PC-9 (cell line): Measurements from ENCODE around the gene SPEN. TPM values are rescaled to one million over a fixed set of nuclear protein-coding genes. Genes with fewer than 3 reads are reported as not detected.

Experiments used
- BruUV-seq: library from RNA; stranded (reverse); fragments of 400-500 nt; replicated peaks from 2 replicates; lab custom pipeline; 2021; lab: Mats Ljungman, UMichigan
- CTCF ChIA-PET: fragments of 300-600 bp; sonication (Branson Sonifier 250); formaldehyde crosslinking; loops from one replicate; lab custom pipeline; 2022; ENCODE audit warnings: antibody characterized with exemption; lab: Charles Lee
- POLR2A ChIA-PET: fragments of 300-600 bp; sonication (Branson Sonifier 250); formaldehyde crosslinking; loops from one replicate; lab custom pipeline; 2022; ENCODE audit warnings: antibody characterized with exemption; ENCODE audit not compliant: unreplicated experiment; lab: Charles Lee
- DNase-seq, 2 experiments: peaks; one replicate each; pipeline versions ENCODE4 v3.0.0 to v3.0.0-alpha.2; 2015 to 2022; ENCODE audit warnings: mixed read lengths in 1 of 2
- H2AFZ ChIP-seq: fragments of 200-600 bp; sonication (generic); 2 replicates; pipeline ENCODE4 v1.8.1; 2017; ENCODE audit warnings: antibody characterized with exemption
- H3F3A ChIP-seq: fragments of 200-600 bp; sonication (generic); 2 replicates; pipeline ENCODE4 v1.8.1; 2017; ENCODE audit warnings: antibody characterized with exemption, mild to moderate bottlenecking, low read depth; ENCODE audit not compliant: insufficient read depth
- H3K27ac ChIP-seq: fragments of 200-600 bp; sonication (generic); 2 replicates; pipeline ENCODE4 v1.6.1; 2016; ENCODE audit warnings: mixed run types
- H3K27me3 ChIP-seq: fragments of 200-600 bp; sonication (generic); 2 replicates; pipeline ENCODE4 v1.6.1; 2016; ENCODE audit warnings: low read depth, mixed run types; ENCODE audit not compliant: insufficient read depth
- H3K36me3 ChIP-seq: fragments of 200-600 bp; sonication (generic); 2 replicates; pipeline ENCODE4 v1.6.1; 2016; ENCODE audit warnings: low read depth, mixed run types
- H3K4me1 ChIP-seq: fragments of 200-600 bp; sonication (generic); replicated peaks from 2 replicates; pipeline ENCODE4 v1.6.1; 2016; ENCODE audit warnings: mixed run types; ENCODE audit not compliant: insufficient read depth
- H3K4me2 ChIP-seq: fragments of 200-600 bp; sonication (generic); 2 replicates; pipeline ENCODE4 v1.6.1; 2017; ENCODE audit warnings: mixed run types
- H3K4me3 ChIP-seq: fragments of 200-600 bp; sonication (generic); 2 replicates; pipeline ENCODE4 v1.6.1; 2016; ENCODE audit warnings: mixed run types
- H3K79me2 ChIP-seq: fragments of 200-600 bp; sonication (generic); 2 replicates; pipeline ENCODE4 v1.6.1; 2017; ENCODE audit warnings: low read depth, mixed run types
- H3K9me2 ChIP-seq: fragments of 200-600 bp; sonication (generic); 2 replicates; pipeline ENCODE4 v1.8.1; 2017; ENCODE audit warnings: mild to moderate bottlenecking; ENCODE audit not compliant: insufficient read depth
- H3K9me3 ChIP-seq: fragments of 200-600 bp; sonication (generic); 2 replicates; pipeline ENCODE4 v1.8.1; 2016; ENCODE audit warnings: low read depth; ENCODE audit not compliant: insufficient read depth
- H4K20me1 ChIP-seq: fragments of 200-600 bp; sonication (generic); 2 replicates; pipeline ENCODE4 v1.8.1; 2017; ENCODE audit not compliant: insufficient read depth
- EZH2 ChIP-seq: fragments of 200-600 bp; sonication (generic); IDR thresholded peaks from 2 replicates; pipeline ENCODE4 v1.8.0; 2017; ENCODE audit warnings: antibody characterized with exemption, low read depth
- intact Hi-C: fragments of 100-400 bp; cut with micrococcal nuclease; formaldehyde crosslinking; loops from one replicate; pipeline ENCODE4 v1.10.0; 2022; ENCODE audit not compliant: unreplicated experiment
- total RNA-seq: library from RNA; stranded (reverse); gene quantifications from 2 replicates; pipeline ENCODE4 v1.2.3, GENCODE V29; 2021
- TF ChIP-seq, protein P1 (sequence below): fragments of 200-600 bp; sonication (generic); conservative IDR thresholded peaks from 2 replicates; pipeline ENCODE4 v1.6.1; 2017; ENCODE audit warnings: mixed run types, antibody characterized with exemption, mild to moderate bottlenecking, moderate library complexity

Gene SPEN
- total RNA-seq, 1 experiment from 2014 or later, result 46.8 TPM

DNA sequence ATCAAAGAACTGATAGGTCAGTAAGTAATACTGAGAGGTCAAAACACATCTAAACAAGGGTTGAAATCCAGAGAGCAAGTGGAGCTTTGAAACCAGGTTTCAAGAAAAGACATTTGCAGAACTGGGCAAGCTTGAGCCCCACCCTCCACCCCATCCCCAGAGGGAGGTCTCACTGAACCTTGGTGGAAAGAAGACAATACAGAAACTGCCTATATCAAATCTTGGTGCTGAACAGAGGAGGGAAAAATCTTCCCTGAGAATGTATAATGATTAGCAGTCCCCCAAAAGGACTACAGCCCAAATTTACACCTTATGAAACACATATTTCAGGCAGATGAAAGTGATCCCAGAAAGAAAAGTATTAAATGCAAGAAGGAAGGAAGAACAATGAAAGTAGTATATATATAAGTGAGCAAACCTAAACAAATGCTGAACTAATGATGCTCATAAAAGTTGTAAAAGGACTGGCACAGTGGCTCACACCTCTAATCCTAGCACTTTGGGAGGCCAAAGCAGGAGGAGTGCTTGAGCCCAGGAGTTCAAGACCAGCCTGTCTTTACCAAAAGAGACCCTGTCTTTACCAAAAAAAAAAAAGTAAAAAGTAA lies 116.0 kb downstream of the SPEN start:
- H3K79me2 ChIP-seq, result no peaks in the 10 kb centered on the region
- H3K9me2 ChIP-seq, result no peaks in the 10 kb centered on the region
- H3K4me3 ChIP-seq, result no peak overlapping the region
- ChIA-PET POLR2A (no interaction called here), CTCF (no interaction called here)
- H3K4me1 ChIP-seq, result no peaks in the 10 kb centered on the region
- DNase-seq, result no peak
- intact Hi-C loops, result no loop called here
- H2AFZ ChIP-seq, result no peak overlapping the region
- no peaks in the 10 kb centered on the region for H3K9me3 ChIP-seq
- no peak overlapping the region for H3K4me2 ChIP-seq
- no peak for TF ChIP-seq EZH2
- TF ChIP-seq, protein P1, sequence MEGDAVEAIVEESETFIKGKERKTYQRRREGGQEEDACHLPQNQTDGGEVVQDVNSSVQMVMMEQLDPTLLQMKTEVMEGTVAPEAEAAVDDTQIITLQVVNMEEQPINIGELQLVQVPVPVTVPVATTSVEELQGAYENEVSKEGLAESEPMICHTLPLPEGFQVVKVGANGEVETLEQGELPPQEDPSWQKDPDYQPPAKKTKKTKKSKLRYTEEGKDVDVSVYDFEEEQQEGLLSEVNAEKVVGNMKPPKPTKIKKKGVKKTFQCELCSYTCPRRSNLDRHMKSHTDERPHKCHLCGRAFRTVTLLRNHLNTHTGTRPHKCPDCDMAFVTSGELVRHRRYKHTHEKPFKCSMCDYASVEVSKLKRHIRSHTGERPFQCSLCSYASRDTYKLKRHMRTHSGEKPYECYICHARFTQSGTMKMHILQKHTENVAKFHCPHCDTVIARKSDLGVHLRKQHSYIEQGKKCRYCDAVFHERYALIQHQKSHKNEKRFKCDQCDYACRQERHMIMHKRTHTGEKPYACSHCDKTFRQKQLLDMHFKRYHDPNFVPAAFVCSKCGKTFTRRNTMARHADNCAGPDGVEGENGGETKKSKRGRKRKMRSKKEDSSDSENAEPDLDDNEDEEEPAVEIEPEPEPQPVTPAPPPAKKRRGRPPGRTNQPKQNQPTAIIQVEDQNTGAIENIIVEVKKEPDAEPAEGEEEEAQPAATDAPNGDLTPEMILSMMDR, result no peak
- H3F3A ChIP-seq, result no peaks in the 10 kb centered on the region
- H4K20me1 ChIP-seq, result no peaks in the 10 kb centered on the region
- no peaks in the 10 kb centered on the region for H3K27me3 ChIP-seq
- H3K27ac ChIP-seq, result no peak overlapping the region
- H3K36me3 ChIP-seq, result no peaks in the 10 kb centered on the region
- no TSS peak for BruUV-seq

DNA sequence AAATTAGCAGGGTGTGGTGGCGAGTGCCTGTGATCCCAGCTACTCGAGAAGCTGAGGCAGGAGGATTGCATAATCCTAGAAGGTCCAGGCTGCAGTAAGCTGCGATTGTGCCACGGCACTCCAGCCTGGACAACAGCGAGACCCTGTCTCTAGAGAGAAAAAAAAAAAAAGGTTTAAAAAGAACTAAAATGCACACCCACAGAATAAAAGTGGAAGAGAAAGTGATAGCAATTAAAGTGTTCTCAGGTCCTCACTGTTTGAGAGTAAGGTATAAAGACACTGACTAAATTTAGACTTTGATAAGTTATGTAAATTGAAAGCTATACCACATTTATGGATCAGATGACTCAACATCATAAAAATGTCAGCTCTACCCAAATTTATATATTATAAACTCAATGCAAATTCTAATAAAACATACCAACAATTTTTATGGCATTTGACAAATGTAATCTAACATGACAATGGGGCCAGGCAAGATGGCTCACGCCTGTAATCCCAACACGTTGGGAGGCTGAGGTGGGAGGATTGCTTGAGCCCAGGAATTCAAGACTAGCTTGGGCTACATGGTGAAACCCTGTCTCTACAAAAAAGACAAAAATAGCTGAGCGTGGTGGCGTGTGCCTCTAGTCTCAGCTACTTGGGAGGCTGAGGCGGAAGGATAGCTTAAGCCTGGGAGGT lies 116.6 kb downstream of the SPEN start:
- intact Hi-C loops, result no loop called here
- POLR2A ChIA-PET, result interaction anchor here (0.7 kb wide), 1 partner anchor 35 kb away, joined by 4 read pairs; no protein-coding TSS in a partner anchor
- Histone ChIP-seq H3K27ac (no peak overlapping the region), H3K9me2 (no peaks in the 10 kb centered on the region), H3K4me1 (no peaks in the 10 kb centered on the region), H3K4me3 (no peak overlapping the region), H2AFZ (no peak overlapping the region), H3K4me2 (no peak overlapping the region), H3K79me2 (no peaks in the 10 kb centered on the region), H3K36me3 (no peaks in the 10 kb centered on the region), H3K9me3 (no peaks in the 10 kb centered on the region), H3F3A (no peaks in the 10 kb centered on the region), H4K20me1 (no peaks in the 10 kb centered on the region), H3K27me3 (no peaks in the 10 kb centered on the region)
- CTCF ChIA-PET, result no interaction called here
- DNase-seq, result no peak
- TF ChIP-seq, protein P1, result no peak
- no peak for TF ChIP-seq EZH2
- BruUV-seq, result no TSS peak

GRCh38 chr1:15965228-15965767 lies 117.8 kb downstream of the SPEN start:
- H2AFZ ChIP-seq, result no peak overlapping the region
- ChIA-PET CTCF (no interaction called here), POLR2A (no interaction called here)
- no peak for DNase-seq
- intact Hi-C loops, result no loop called here
- H3K27ac ChIP-seq, result no peak overlapping the region
- no peaks in the 10 kb centered on the region for H3K79me2 ChIP-seq
- no peaks in the 10 kb centered on the region for H3K36me3 ChIP-seq
- no peaks in the 10 kb centered on the region for H3K9me2 ChIP-seq
- H3K4me1 ChIP-seq, result no peaks in the 10 kb centered on the region
- no peak overlapping the region for H3K4me3 ChIP-seq
- no peaks in the 10 kb centered on the region for H3F3A ChIP-seq
- no peaks in the 10 kb centered on the region for H3K27me3 ChIP-seq
- TF ChIP-seq EZH2, result no peak
- TF ChIP-seq, protein P1, result no peak
- no TSS peak for BruUV-seq
- no peaks in the 10 kb centered on the region for H4K20me1 ChIP-seq
- no peaks in the 10 kb centered on the region for H3K9me3 ChIP-seq
- H3K4me2 ChIP-seq, result no peak overlapping the region
